CD8-positive, alpha-beta memory T cell (primary cell): Measurements from ENCODE around the gene MINDY4. TPM values are rescaled to one million over a fixed set of nuclear protein-coding genes. Genes with fewer than 3 reads are reported as not detected.

Experiments used
- CTCF ChIA-PET: fragments of 350-600 bp; sonication (Branson Sonifier 250); formaldehyde crosslinking; loops from one replicate; lab custom pipeline; 2021; ENCODE audit warnings: antibody characterized with exemption; lab: Charles Lee
- POLR2A ChIA-PET: fragments of 350-600 bp; sonication (Branson Sonifier 250); formaldehyde crosslinking; loops from one replicate; lab custom pipeline; 2021; ENCODE audit warnings: antibody characterized with exemption; lab: Charles Lee
- DNase-seq, 5 donors: peaks; one replicate each; pipeline versions ENCODE4 v3.0.0 to v3.0.0-alpha.2; 2020 to 2022; ENCODE audit warnings: mixed read lengths in 1 of 5
- H3K27ac ChIP-seq: one replicate; pipeline ENCODE4 v1.7.0; 2013; ENCODE audit warnings: low read depth, mild to moderate bottlenecking, low read length, moderate library complexity
- H3K27me3 ChIP-seq: 2 replicates; pipeline ENCODE4 v1.7.0; 2013; ENCODE audit warnings: low read length, mild to moderate bottlenecking; ENCODE audit not compliant: insufficient read depth, poor library complexity, severe bottlenecking
- H3K36me3 ChIP-seq: 2 replicates; pipeline ENCODE4 v1.7.0; 2013; ENCODE audit warnings: mild to moderate bottlenecking, low read length, moderate library complexity; ENCODE audit not compliant: insufficient read depth
- H3K4me1 ChIP-seq: 2 replicates; pipeline ENCODE4 v1.7.0; 2013; ENCODE audit warnings: mild to moderate bottlenecking, low read length, moderate library complexity; ENCODE audit not compliant: insufficient read depth
- H3K4me3 ChIP-seq: 2 replicates; pipeline ENCODE4 v1.7.0; 2013; ENCODE audit warnings: mild to moderate bottlenecking, low read length
- H3K9me3 ChIP-seq: 2 replicates; pipeline ENCODE4 v1.7.0; 2013; ENCODE audit warnings: mild to moderate bottlenecking, low read length
- H3K27ac Mint-ChIP-seq, 8 donors: one replicate each; pipeline ENCODE4 v1.8.0; 2020 to 2021; ENCODE audit warnings: mixed read lengths in 8 of 8, mild to moderate bottlenecking in 6 of 8, inconsistent platforms in 3 of 8, moderate library complexity in 3 of 8
- H3K27me3 Mint-ChIP-seq, 2 donors: one replicate each; pipeline ENCODE4 v1.8.0; 2020 to 2021; ENCODE audit warnings: mixed read lengths in 2 of 2, mild to moderate bottlenecking in 1 of 2, moderate library complexity in 1 of 2
- H3K36me3 Mint-ChIP-seq, 3 donors: one replicate each; pipeline ENCODE4 v1.8.0; 2020 to 2021; ENCODE audit warnings: mixed read lengths in 3 of 3, inconsistent platforms in 1 of 3, mild to moderate bottlenecking in 1 of 3
- H3K4me1 Mint-ChIP-seq, 3 donors: one replicate each; pipeline ENCODE4 v1.8.0; 2020 to 2021; ENCODE audit warnings: mixed read lengths in 3 of 3, inconsistent platforms in 1 of 3, mild to moderate bottlenecking in 1 of 3
- H3K4me3 Mint-ChIP-seq, 7 donors: one replicate each; pipeline ENCODE4 v1.8.0; 2020 to 2021; ENCODE audit warnings: mixed read lengths in 7 of 7, mild to moderate bottlenecking in 6 of 7, moderate library complexity in 4 of 7, inconsistent platforms in 2 of 7
- H3K9me3 Mint-ChIP-seq, 5 donors: one replicate each; pipeline ENCODE4 v1.8.0; 2020 to 2022; ENCODE audit warnings: mixed read lengths in 5 of 5, mild to moderate bottlenecking in 3 of 5, moderate library complexity in 2 of 5, inconsistent platforms in 1 of 5
- polyA plus RNA-seq: library from polyadenylated mRNA; unstranded; fragments of 300-500 nt; fragmentation: Illumina TruSeq; gene quantifications from one replicate; pipeline ENCODE4 v1.2.3, GENCODE V29; 2021
- total RNA-seq, 2 experiments: library from RNA; stranded (reverse); gene quantifications; one replicate each; pipeline ENCODE4 v1.2.3, GENCODE V29; 2021

The MINDY4 gene
- total and polyA plus RNA-seq, 3 experiments from 2014 or later: 1.0 to 2.6 (median 2.4) TPM

DNA sequence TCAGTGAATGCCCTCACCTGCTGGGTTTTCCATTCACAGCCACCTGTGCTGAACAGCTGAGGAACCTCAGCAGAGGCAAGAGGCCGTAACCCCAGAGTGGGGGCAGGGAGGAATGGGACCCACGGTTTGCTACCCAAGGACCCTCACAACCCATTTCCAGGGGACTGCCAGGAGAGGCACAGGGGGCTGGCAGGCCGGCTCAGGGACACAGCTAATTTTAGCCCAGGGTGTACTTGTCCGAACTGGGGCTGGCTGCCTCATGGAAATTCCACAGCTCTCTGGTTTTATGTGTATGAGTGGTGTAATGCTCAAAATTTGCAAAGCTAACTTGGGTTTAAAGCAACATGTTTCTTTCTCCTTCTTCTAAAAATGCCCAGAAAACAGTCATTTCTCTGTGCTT is 42.2 kb downstream of the MINDY4 start:
- Mint-ChIP-seq H3K9me3 (no peaks in the 10 kb centered on the region), H3K4me1 (no peaks in the 10 kb centered on the region), H3K27ac (no peak overlapping the region), H3K27me3 (no peaks in the 10 kb centered on the region), H3K4me3 (no peak overlapping the region), H3K36me3 (no peaks in the 10 kb centered on the region)
- H3K36me3 ChIP-seq: no peaks in the 10 kb centered on the region
- H3K9me3 ChIP-seq: no peaks in the 10 kb centered on the region
- ChIA-PET CTCF (no interaction called here), POLR2A (no interaction called here)
- DNase-seq: no peak
- H3K4me1 ChIP-seq: no peaks in the 10 kb centered on the region
- no peaks in the 10 kb centered on the region for H3K27me3 ChIP-seq
- H3K27ac ChIP-seq: no peak overlapping the region
- no peak overlapping the region for H3K4me3 ChIP-seq

GRCh38 chr7:30814700-30815387 is 43.6 kb downstream of the MINDY4 start:
- Mint-ChIP-seq H3K27ac (no peak overlapping the region), H3K4me1 (no peaks in the 10 kb centered on the region), H3K9me3 (no peaks in the 10 kb centered on the region), H3K36me3 (no peaks in the 10 kb centered on the region), H3K4me3 (no peak overlapping the region), H3K27me3 (no peaks in the 10 kb centered on the region)
- Histone ChIP-seq H3K36me3 (no peaks in the 10 kb centered on the region), H3K27me3 (no peaks in the 10 kb centered on the region), H3K27ac (no peak overlapping the region), H3K9me3 (no peaks in the 10 kb centered on the region), H3K4me1 (no peaks in the 10 kb centered on the region), H3K4me3 (no peak overlapping the region)
- DNase-seq: no peak
- POLR2A ChIA-PET: no interaction called here
- CTCF ChIA-PET: no interaction called here

DNA sequence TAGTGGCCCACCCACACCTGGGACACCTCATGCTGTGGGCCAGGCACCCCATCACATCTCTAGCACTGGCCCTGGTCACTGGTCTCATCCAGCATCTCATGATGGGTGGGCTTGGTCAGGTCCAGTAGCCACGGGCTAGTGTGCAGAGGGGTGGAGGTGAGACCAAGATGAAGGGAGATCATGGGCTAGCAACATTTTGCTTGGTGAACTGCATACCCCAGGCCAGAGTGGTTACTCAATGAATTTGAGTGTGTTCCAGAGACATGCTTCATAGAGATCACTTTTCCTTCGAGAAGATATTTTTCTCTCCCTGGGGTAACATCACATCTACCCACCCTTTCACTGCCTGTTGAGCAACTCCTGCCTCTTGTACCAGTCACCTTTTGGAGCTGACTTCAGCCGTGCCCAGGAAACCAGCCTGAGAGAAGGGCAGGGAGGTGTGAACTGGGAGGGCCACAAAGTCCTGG is 44.2 kb downstream of the MINDY4 start:
- Histone ChIP-seq H3K27ac (no peak overlapping the region), H3K9me3 (no peaks in the 10 kb centered on the region), H3K4me1 (no peaks in the 10 kb centered on the region), H3K36me3 (no peaks in the 10 kb centered on the region), H3K27me3 (no peaks in the 10 kb centered on the region), H3K4me3 (no peak overlapping the region)
- Mint-ChIP-seq H3K4me1 (no peaks in the 10 kb centered on the region), H3K4me3 (no peak overlapping the region), H3K9me3 (no peaks in the 10 kb centered on the region), H3K27me3 (no peaks in the 10 kb centered on the region), H3K27ac (no peak overlapping the region), H3K36me3 (no peaks in the 10 kb centered on the region)
- ChIA-PET POLR2A (no interaction called here), CTCF (no interaction called here)
- DNase-seq: no peak

GRCh38 chr7:30815951-30816644 is 44.9 kb downstream of the MINDY4 start:
- Mint-ChIP-seq H3K27ac (no peak overlapping the region), H3K9me3 (no peaks in the 10 kb centered on the region), H3K36me3 (no peaks in the 10 kb centered on the region), H3K4me1 (no peaks in the 10 kb centered on the region), H3K27me3 (no peaks in the 10 kb centered on the region), H3K4me3 (no peak overlapping the region)
- no peak for DNase-seq
- Histone ChIP-seq H3K27ac (no peak overlapping the region), H3K4me3 (no peak overlapping the region), H3K36me3 (no peaks in the 10 kb centered on the region), H3K4me1 (no peaks in the 10 kb centered on the region), H3K27me3 (no peaks in the 10 kb centered on the region), H3K9me3 (no peaks in the 10 kb centered on the region)
- CTCF ChIA-PET: no interaction called here
- POLR2A ChIA-PET: no interaction called here

GRCh38 chr7:30816645-30817370 is 45.6 kb downstream of the MINDY4 start:
- no peaks in the 10 kb centered on the region for H3K36me3 ChIP-seq
- no peaks in the 10 kb centered on the region for H3K4me1 Mint-ChIP-seq
- H3K4me1 ChIP-seq: no peaks in the 10 kb centered on the region
- no peak overlapping the region for H3K4me3 ChIP-seq
- H3K27ac Mint-ChIP-seq: no peak overlapping the region
- no peak overlapping the region for H3K4me3 Mint-ChIP-seq
- H3K36me3 Mint-ChIP-seq: no peaks in the 10 kb centered on the region
- POLR2A ChIA-PET: no interaction called here
- no peak overlapping the region for H3K27ac ChIP-seq
- DNase-seq: no peak
- CTCF ChIA-PET: interaction anchor here (1.0 kb wide), 1 partner anchor 17 kb away, joined by 3 read pairs; no protein-coding TSS in a partner anchor
- H3K27me3 ChIP-seq: no peaks in the 10 kb centered on the region
- H3K9me3 ChIP-seq: no peaks in the 10 kb centered on the region
- H3K27me3 Mint-ChIP-seq: peaks cover 0 to 1% of the 10 kb centered on the region in 2 donors
- H3K9me3 Mint-ChIP-seq: no peaks in the 10 kb centered on the region

- no peak overlapping the region for H3K4me3 Mint-ChIP-seq
- no peak for DNase-seq
- CTCF ChIA-PET: interaction anchor here (1.0 kb wide), 1 partner anchor 18 kb away, joined by 3 read pairs; no protein-coding TSS in a partner anchor
- H3K27ac Mint-ChIP-seq: no peak overlapping the region
- H3K36me3 Mint-ChIP-seq: no peaks in the 10 kb centered on the region
- Histone ChIP-seq H3K4me1 (no peaks in the 10 kb centered on the region), H3K27me3 (no peaks in the 10 kb centered on the region), H3K27ac (no peak overlapping the region), H3K4me3 (no peak overlapping the region), H3K36me3 (no peaks in the 10 kb centered on the region), H3K9me3 (no peaks in the 10 kb centered on the region)
- H3K27me3 Mint-ChIP-seq: peaks cover 0 to 1% of the 10 kb centered on the region in 2 donors
- POLR2A ChIA-PET: no interaction called here
- H3K4me1 Mint-ChIP-seq: no peaks in the 10 kb centered on the region
- H3K9me3 Mint-ChIP-seq: no peaks in the 10 kb centered on the region
These were observed 46.2 kb downstream of the MINDY4 start for GRCh38 chr7:30817371-30817767.

GRCh38 chr7:30824821-30825720 is 53.9 kb downstream of the MINDY4 start:
- H3K9me3 ChIP-seq: no peaks in the 10 kb centered on the region
- POLR2A ChIA-PET: no interaction called here
- no peaks in the 10 kb centered on the region for H3K27me3 ChIP-seq
- Mint-ChIP-seq H3K27me3 (peaks cover 5 to 7% of the 10 kb centered on the region in 2 donors), H3K9me3 (peaks cover 0 to 4% (median 0%) of the 10 kb centered on the region in 5 donors), H3K27ac (no peak overlapping the region), H3K36me3 (peaks cover 0 to 23% (median 2%) of the 10 kb centered on the region in 3 donors), H3K4me1 (no peaks in the 10 kb centered on the region), H3K4me3 (no peak overlapping the region)
- no peak overlapping the region for H3K27ac ChIP-seq
- H3K36me3 ChIP-seq: no peaks in the 10 kb centered on the region
- no peak overlapping the region for H3K4me3 ChIP-seq
- no peaks in the 10 kb centered on the region for H3K4me1 ChIP-seq
- CTCF ChIA-PET: no interaction called here
- no peak for DNase-seq
